H1 (cell line): ENCODE measurements around the gene ADGRG1. TPM values are rescaled to one million over a fixed set of nuclear protein-coding genes. Genes with fewer than 3 reads are reported as not detected.

ENCODE experiments used
- BCL11A ChIP-seq, 2 experiments: IDR thresholded peaks; one replicate each; pipeline ENCODE4 v1.6.1; 2011; ENCODE audit warnings: low read depth in 2 of 2, low read length in 2 of 2, mild to moderate bottlenecking in 2 of 2
- CBX5 ChIP-seq: fragments of 300-800, 300-1000 bp; sonication (generic); IDR thresholded peaks from 2 replicates; pipeline ENCODE4 v1.7.1; 2016; ENCODE audit warnings: antibody characterized with exemption, low read length, low read depth
- EGR1 ChIP-seq: IDR thresholded peaks from 2 replicates; pipeline ENCODE4 v1.6.1; 2011; ENCODE audit warnings: low read depth, low read length, borderline replicate concordance
- HDAC2 ChIP-seq, 2 experiments: fragments of 300-600 bp in 1 of 2; sonication (generic) in 1 of 2; IDR thresholded peaks; 2 replicates each; pipeline ENCODE4 v1.6.1; 2011 to 2012; ENCODE audit warnings: low read depth in 2 of 2, low read length in 2 of 2, mild to moderate bottlenecking in 2 of 2, moderate library complexity in 2 of 2, borderline replicate concordance in 1 of 2, inconsistent platforms in 1 of 2
- JUN ChIP-seq: IDR thresholded peaks from 2 replicates; pipeline ENCODE4 v1.6.1; 2011; ENCODE audit warnings: low read depth, mild to moderate bottlenecking, improper control_type of control experiment, low read length
- NANOG ChIP-seq: IDR thresholded peaks from 2 replicates; pipeline ENCODE4 v1.6.1; 2011; ENCODE audit warnings: low read length, low read depth, mild to moderate bottlenecking, inconsistent platforms; ENCODE audit not compliant: insufficient read depth, poor library complexity, severe bottlenecking
- PHF8 ChIP-seq: fragments of 200-600 bp; sonication (generic); conservative IDR thresholded peaks from 2 replicates; pipeline ENCODE4 v1.7.1; 2012; ENCODE audit warnings: low read depth, mild to moderate bottlenecking, inconsistent platforms, low read length, moderate library complexity
- TEAD4 ChIP-seq: IDR thresholded peaks from 2 replicates; pipeline ENCODE4 v1.6.1; 2012; ENCODE audit warnings: low read depth, low read length, inconsistent platforms, mixed read lengths
- polyA plus RNA-seq, 7 experiments: library from polyadenylated mRNA; depleted of rRNA in 3 of 7; stranded (reverse) in 5 of 7; unstranded in 2 of 7; fragments of >200 nt in 5 of 7; fragments of 200-250 nt in 2 of 7; gene quantifications; 1 replicate in 5 of 7; 2 replicates in 1 of 7; 4 replicates in 1 of 7; pipeline versions ENCODE4 v1.2.1 to v1.2.3, GENCODE V29; 2011 to 2013; ENCODE audit warnings: missing spikeins in 2 of 7, mixed read lengths in 2 of 7
- total RNA-seq: library from RNA; stranded (reverse); fragmentation: NEBNext Ultra II Directional; extraction: Animal tissue kit (Norgen Biotek cat#: 25700); gene quantifications from 2 replicates; pipeline ENCODE4 v1.2.1, GENCODE V29; 2021
- TF ChIP-seq, protein P1 (sequence below): fragments of 300-600 bp; sonication (generic); IDR thresholded peaks from 2 replicates; pipeline ENCODE4 v1.7.1; 2012; ENCODE audit warnings: low read length, moderate library complexity, mild to moderate bottlenecking, inconsistent platforms; ENCODE audit not compliant: insufficient replicate concordance

The ADGRG1 gene
- total and polyA plus RNA-seq, 2 of the 8 experiments (the other 6 are each of a cell fraction or from before 2014, with no cell fraction given) = 1.3 to 2.6 TPM

DNA sequence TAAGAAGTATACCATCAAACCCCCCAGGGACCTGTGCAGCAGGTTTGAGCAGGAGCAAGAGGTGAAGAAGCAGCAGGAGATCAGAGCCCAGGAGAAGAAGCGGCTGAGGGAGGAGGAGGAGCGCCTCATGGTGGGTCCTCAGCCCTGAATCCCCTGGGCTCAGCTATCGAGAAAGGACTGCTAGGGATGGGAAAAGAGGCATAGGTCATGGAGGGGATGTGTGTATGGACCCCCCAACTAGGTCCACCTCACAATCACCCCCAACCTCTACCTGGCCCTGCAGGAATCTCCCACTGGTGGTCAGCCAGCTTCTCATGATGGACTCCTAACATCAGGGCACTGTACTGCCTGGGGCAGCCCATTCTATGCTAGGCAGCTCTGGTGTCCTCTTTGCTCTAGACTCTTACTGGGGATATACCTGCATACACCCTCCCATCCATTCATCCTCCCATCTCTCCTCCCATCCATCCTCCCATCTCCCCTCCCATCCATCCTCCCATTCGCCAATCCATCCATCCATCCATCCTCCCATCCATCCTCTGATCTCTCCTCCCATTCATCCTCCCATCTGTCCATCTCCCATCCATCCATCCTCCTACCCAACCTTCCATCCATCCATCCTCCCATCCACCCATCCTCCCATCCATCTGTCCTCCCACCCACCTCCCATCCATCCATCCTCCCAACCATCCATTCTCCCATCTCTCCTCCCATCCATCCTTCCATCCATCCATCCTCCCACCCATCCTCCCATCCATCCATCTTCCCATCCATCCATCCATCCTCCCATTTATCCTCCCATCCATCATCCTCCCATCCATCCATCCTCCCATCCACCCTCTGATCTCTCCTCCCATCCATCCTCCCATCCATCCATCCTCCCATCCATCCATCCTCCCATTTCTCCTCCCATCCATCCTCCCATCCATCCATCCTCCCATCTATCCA, 76.7 kb downstream of the ADGRG1 start (continued):
- TF ChIP-seq, protein P1, sequence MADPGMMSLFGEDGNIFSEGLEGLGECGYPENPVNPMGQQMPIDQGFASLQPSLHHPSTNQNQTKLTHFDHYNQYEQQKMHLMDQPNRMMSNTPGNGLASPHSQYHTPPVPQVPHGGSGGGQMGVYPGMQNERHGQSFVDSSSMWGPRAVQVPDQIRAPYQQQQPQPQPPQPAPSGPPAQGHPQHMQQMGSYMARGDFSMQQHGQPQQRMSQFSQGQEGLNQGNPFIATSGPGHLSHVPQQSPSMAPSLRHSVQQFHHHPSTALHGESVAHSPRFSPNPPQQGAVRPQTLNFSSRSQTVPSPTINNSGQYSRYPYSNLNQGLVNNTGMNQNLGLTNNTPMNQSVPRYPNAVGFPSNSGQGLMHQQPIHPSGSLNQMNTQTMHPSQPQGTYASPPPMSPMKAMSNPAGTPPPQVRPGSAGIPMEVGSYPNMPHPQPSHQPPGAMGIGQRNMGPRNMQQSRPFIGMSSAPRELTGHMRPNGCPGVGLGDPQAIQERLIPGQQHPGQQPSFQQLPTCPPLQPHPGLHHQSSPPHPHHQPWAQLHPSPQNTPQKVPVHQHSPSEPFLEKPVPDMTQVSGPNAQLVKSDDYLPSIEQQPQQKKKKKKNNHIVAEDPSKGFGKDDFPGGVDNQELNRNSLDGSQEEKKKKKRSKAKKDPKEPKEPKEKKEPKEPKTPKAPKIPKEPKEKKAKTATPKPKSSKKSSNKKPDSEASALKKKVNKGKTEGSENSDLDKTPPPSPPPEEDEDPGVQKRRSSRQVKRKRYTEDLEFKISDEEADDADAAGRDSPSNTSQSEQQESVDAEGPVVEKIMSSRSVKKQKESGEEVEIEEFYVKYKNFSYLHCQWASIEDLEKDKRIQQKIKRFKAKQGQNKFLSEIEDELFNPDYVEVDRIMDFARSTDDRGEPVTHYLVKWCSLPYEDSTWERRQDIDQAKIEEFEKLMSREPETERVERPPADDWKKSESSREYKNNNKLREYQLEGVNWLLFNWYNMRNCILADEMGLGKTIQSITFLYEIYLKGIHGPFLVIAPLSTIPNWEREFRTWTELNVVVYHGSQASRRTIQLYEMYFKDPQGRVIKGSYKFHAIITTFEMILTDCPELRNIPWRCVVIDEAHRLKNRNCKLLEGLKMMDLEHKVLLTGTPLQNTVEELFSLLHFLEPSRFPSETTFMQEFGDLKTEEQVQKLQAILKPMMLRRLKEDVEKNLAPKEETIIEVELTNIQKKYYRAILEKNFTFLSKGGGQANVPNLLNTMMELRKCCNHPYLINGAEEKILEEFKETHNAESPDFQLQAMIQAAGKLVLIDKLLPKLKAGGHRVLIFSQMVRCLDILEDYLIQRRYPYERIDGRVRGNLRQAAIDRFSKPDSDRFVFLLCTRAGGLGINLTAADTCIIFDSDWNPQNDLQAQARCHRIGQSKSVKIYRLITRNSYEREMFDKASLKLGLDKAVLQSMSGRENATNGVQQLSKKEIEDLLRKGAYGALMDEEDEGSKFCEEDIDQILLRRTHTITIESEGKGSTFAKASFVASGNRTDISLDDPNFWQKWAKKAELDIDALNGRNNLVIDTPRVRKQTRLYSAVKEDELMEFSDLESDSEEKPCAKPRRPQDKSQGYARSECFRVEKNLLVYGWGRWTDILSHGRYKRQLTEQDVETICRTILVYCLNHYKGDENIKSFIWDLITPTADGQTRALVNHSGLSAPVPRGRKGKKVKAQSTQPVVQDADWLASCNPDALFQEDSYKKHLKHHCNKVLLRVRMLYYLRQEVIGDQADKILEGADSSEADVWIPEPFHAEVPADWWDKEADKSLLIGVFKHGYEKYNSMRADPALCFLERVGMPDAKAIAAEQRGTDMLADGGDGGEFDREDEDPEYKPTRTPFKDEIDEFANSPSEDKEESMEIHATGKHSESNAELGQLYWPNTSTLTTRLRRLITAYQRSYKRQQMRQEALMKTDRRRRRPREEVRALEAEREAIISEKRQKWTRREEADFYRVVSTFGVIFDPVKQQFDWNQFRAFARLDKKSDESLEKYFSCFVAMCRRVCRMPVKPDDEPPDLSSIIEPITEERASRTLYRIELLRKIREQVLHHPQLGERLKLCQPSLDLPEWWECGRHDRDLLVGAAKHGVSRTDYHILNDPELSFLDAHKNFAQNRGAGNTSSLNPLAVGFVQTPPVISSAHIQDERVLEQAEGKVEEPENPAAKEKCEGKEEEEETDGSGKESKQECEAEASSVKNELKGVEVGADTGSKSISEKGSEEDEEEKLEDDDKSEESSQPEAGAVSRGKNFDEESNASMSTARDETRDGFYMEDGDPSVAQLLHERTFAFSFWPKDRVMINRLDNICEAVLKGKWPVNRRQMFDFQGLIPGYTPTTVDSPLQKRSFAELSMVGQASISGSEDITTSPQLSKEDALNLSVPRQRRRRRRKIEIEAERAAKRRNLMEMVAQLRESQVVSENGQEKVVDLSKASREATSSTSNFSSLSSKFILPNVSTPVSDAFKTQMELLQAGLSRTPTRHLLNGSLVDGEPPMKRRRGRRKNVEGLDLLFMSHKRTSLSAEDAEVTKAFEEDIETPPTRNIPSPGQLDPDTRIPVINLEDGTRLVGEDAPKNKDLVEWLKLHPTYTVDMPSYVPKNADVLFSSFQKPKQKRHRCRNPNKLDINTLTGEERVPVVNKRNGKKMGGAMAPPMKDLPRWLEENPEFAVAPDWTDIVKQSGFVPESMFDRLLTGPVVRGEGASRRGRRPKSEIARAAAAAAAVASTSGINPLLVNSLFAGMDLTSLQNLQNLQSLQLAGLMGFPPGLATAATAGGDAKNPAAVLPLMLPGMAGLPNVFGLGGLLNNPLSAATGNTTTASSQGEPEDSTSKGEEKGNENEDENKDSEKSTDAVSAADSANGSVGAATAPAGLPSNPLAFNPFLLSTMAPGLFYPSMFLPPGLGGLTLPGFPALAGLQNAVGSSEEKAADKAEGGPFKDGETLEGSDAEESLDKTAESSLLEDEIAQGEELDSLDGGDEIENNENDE = no peak
- no peak for TF ChIP-seq HDAC2 (IDR thresholded peaks at IDR 0.05; ENCODE audit: borderline replicate concordance in 1 of 2, low read depth in 2 of 2, low read length in 2 of 2)
- TF ChIP-seq CBX5 = no peak
- no peak for TF ChIP-seq BCL11A (IDR thresholded peaks at IDR 0.05; ENCODE audit: low read depth in 2 of 2, low read length in 2 of 2)
- TF ChIP-seq TEAD4 = no peak
- TF ChIP-seq JUN = no peak
- no peak for TF ChIP-seq NANOG
- no peak for TF ChIP-seq PHF8
- no peak for TF ChIP-seq EGR1
